ENCODE data around the gene GPR183.

DNA sequence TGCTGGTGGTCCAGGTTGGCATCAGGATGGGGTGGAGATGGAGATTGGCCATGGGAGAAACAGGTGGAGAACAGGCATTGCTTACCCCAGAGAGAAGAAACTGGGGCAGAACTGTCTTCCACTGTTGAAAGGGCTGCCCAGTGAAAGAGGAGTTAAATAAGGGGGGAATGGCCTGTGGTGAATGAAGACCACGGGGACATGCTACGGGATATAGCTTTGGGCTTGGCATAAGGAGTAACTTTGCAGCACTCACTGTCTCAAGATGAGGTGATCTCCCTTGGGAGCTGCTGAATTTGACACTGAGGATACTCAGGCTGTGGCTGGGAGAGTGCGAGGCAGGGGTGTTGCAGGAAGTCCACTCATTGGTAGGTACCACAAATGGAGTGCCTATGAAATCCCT, 38.4 kb downstream of the GPR183 start:
- TF ChIP-seq, protein P1, sequence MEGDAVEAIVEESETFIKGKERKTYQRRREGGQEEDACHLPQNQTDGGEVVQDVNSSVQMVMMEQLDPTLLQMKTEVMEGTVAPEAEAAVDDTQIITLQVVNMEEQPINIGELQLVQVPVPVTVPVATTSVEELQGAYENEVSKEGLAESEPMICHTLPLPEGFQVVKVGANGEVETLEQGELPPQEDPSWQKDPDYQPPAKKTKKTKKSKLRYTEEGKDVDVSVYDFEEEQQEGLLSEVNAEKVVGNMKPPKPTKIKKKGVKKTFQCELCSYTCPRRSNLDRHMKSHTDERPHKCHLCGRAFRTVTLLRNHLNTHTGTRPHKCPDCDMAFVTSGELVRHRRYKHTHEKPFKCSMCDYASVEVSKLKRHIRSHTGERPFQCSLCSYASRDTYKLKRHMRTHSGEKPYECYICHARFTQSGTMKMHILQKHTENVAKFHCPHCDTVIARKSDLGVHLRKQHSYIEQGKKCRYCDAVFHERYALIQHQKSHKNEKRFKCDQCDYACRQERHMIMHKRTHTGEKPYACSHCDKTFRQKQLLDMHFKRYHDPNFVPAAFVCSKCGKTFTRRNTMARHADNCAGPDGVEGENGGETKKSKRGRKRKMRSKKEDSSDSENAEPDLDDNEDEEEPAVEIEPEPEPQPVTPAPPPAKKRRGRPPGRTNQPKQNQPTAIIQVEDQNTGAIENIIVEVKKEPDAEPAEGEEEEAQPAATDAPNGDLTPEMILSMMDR (IDR thresholded peaks at IDR 0.05) = no peak
- no peak for TF ChIP-seq POLR2A (IDR thresholded peaks at IDR 0.05)

Measured in vagina (tissue), 2 donors.